NCI-H2029 treated with DMSO at 0.1 percent for 48 hours (cell line): ENCODE measurements around the gene OR4E2.
"Not testable (repeated sequence)": the region's sequence is repeated elsewhere in the genome, so short reads cannot be mapped to it uniquely, and the experiment has no call there.

Experiments used
- DNase-seq: peaks from one replicate; lab custom pipeline; 2025; lab: John Stamatoyannopoulos, UW

Gene OR4E2

GRCh38 chr14:21697662-21698061, 44.0 kb downstream of the OR4E2 start:
- not testable (repeated sequence) for DNase-seq

GRCh38 chr14:21698538-21698937, 44.9 kb downstream of the OR4E2 start:
- not testable (repeated sequence) for DNase-seq

- no peak for DNase-seq
Measured at GRCh38 chr14:21699551-21699950, 45.9 kb downstream of the OR4E2 start.

GRCh38 chr14:21702316-21702715, 48.7 kb downstream of the OR4E2 start:
- no peak for DNase-seq

GRCh38 chr14:21703357-21704326, 50.0 kb downstream of the OR4E2 start:
- DNase-seq = no peak

GRCh38 chr14:21704338-21704737, 50.7 kb downstream of the OR4E2 start:
- DNase-seq = no peak

- DNase-seq = no peak
Measured at GRCh38 chr14:21711360-21711961, 57.8 kb downstream of the OR4E2 start.

GRCh38 chr14:21712036-21712435, 58.4 kb downstream of the OR4E2 start:
- no peak for DNase-seq

- no peak for DNase-seq
Measured at GRCh38 chr14:21714318-21714929, 60.8 kb downstream of the OR4E2 start.
